Transverse colon (tissue), 4 donors: Measurements from ENCODE around the gene EMILIN1. TPM values are rescaled to one million over a fixed set of nuclear protein-coding genes. Genes with fewer than 3 reads are reported as not detected.

Source experiments
- DNase-seq: peaks from one replicate; pipeline ENCODE4 v3.0.0-alpha.2; 2019
- H3K27ac ChIP-seq, 4 donors: fragments of 200-600 bp; sonication (generic); 2 replicates each; pipeline ENCODE4 v1.5.1; 2016 to 2018; ENCODE audit warnings: inconsistent platforms in 4 of 4
- H3K27me3 ChIP-seq: fragments of 200-600 bp; sonication (generic); 2 replicates; pipeline ENCODE4 v1.5.1; 2017; ENCODE audit warnings: inconsistent platforms
- H3K36me3 ChIP-seq, 4 donors: fragments of 200-600 bp; sonication (generic); 2 replicates each; pipeline ENCODE4 v1.5.1; 2017 to 2019; ENCODE audit warnings: inconsistent platforms in 4 of 4
- H3K4me1 ChIP-seq, 4 donors: fragments of 200-600 bp; sonication (generic); 2 replicates each; pipeline ENCODE4 v1.5.1; 2017 to 2020; ENCODE audit warnings: inconsistent platforms in 4 of 4
- H3K4me3 ChIP-seq, 4 donors: fragments of 200-600 bp; sonication (generic); 1 replicate in 1 of 4; 2 replicates in 3 of 4; pipeline versions ENCODE4 v1.5.1 to v1.6.1; 2017 to 2019; ENCODE audit warnings: inconsistent platforms in 4 of 4
- H3K9me3 ChIP-seq, 2 donors: fragments of 200-600 bp; sonication (generic); 2 replicates each; pipeline ENCODE4 v1.5.1; 2017 to 2019; ENCODE audit warnings: inconsistent platforms in 2 of 2
- CTCF ChIP-seq, 5 experiments: fragments of 200-600 bp in 3 of 5; fragments of 450-650 bp in 2 of 5; sonication (generic) in 3 of 5; IDR thresholded peaks; 1 replicate in 2 of 5; 2 replicates in 3 of 5; pipeline ENCODE4 v1.5.1; 2016 to 2017; ENCODE audit warnings: antibody characterized with exemption in 5 of 5, inconsistent platforms in 3 of 5, mild to moderate bottlenecking in 2 of 5, moderate library complexity in 1 of 5
- EP300 ChIP-seq: sonication (generic); formaldehyde crosslinking; IDR thresholded peaks from one replicate; pipeline ENCODE4 v1.6.1; 2017; ENCODE audit warnings: antibody characterized with exemption, low read depth
- POLR2A ChIP-seq: fragments of 450-650 bp; IDR thresholded peaks from one replicate; pipeline ENCODE4 v1.6.1; 2016; ENCODE audit warnings: antibody characterized with exemption, mild to moderate bottlenecking, moderate library complexity
- POLR2AphosphoS5 ChIP-seq, 3 donors: sonication (generic); formaldehyde crosslinking; IDR thresholded peaks; one replicate each; pipeline ENCODE4 v1.6.1; 2016; ENCODE audit warnings: antibody characterized with exemption in 3 of 3
- WGBS, 2 donors: methylation state at CpG; one replicate each; pipeline ENCODE4 v1.1.5; 2018; ENCODE audit warnings: low coverage in 1 of 2; 5-methylcytosine and 5-hydroxymethylcytosine counted together
- in situ Hi-C, 4 donors: fragments of 200-750 bp; cut with MboI; loops; one replicate each; pipeline versions ENCODE4 v1.15.0 to v1.15.1; 2017; ENCODE audit warnings: low sequenced_read_pairs in 3 of 4, low pct_ligation_motif_present in 1 of 4, low pct_unique_long_range_greater_than_20kb in 1 of 4
- intact Hi-C: fragments of 100-400 bp; cut with DNase I; formaldehyde crosslinking; loops from one replicate; pipeline ENCODE4 v1.15.1; 2023; ENCODE audit warnings: low total_unique reads
- total RNA-seq, 4 donors: library from RNA; depleted of rRNA; stranded (reverse); fragments of >200 nt; gene quantifications; one replicate each; pipeline ENCODE4 v1.1.0, GENCODE V29; 2016

Gene EMILIN1
- total RNA-seq, 4 donors from 2014 or later = 41.0 to 152 (median 65.6) TPM

GRCh38 chr2:27039871-27040270 lies 38.5 kb upstream of the EMILIN1 start:
- Histone ChIP-seq H3K27me3 (no peaks in the 10 kb centered on the region), H3K9me3 (no peaks in the 10 kb centered on the region), H3K4me3 (no peak overlapping the region), H3K27ac (no peak overlapping the region), H3K36me3 (peaks cover 0 to 56% (median 28%) of the 10 kb centered on the region in 4 donors), H3K4me1 (peaks cover 4 to 27% (median 11%) of the 10 kb centered on the region in 4 donors)
- in situ Hi-C loops (no loop called here), intact Hi-C loops (no loop called here)
- TF ChIP-seq POLR2A (no peak), POLR2AphosphoS5 (IDR thresholded peaks at IDR 0.05) (no peak), EP300 (no peak), CTCF (IDR thresholded peaks at IDR 0.05) (no peak)
- WGBS, 2 donors = 94% methylated on average over 6 of the region's 7 CpGs; no CpG with 5 or more reads in 1 of the 2 donors
- DNase-seq = no peak

- peaks cover 0 to 55% (median 28%) of the 10 kb centered on the region in 4 donors for H3K36me3 ChIP-seq
- intact Hi-C loops (no loop called here), in situ Hi-C loops (no loop called here)
- no peaks in the 10 kb centered on the region for H3K27me3 ChIP-seq
- H3K9me3 ChIP-seq = no peaks in the 10 kb centered on the region
- no peak for TF ChIP-seq POLR2AphosphoS5 (IDR thresholded peaks at IDR 0.05)
- no peak for DNase-seq
- H3K4me3 ChIP-seq = no peak overlapping the region
- 86% methylated on average over 8 of the region's 8 CpGs; no CpG with 5 or more reads in 1 of the 2 donors for WGBS, 2 donors
- H3K4me1 ChIP-seq = peaks cover 4 to 26% (median 9%) of the 10 kb centered on the region in 4 donors
- no peak overlapping the region for H3K27ac ChIP-seq
These were observed 38.1 kb upstream of the EMILIN1 start for GRCh38 chr2:27040282-27040681.

GRCh38 chr2:27041752-27042151 lies 36.7 kb upstream of the EMILIN1 start:
- Histone ChIP-seq H3K27ac (peak overlapping the region in 3 of 4 donors; percentile 13 to 67 (median 58)), H3K9me3 (no peaks in the 10 kb centered on the region), H3K36me3 (peaks cover 0 to 44% (median 22%) of the 10 kb centered on the region in 4 donors), H3K4me3 (no peak overlapping the region), H3K27me3 (no peaks in the 10 kb centered on the region), H3K4me1 (peaks cover 4 to 26% (median 9%) of the 10 kb centered on the region in 4 donors)
- no peak for DNase-seq
- intact Hi-C loops (no loop called here), in situ Hi-C loops (no loop called here)
- TF ChIP-seq CTCF (IDR thresholded peaks at IDR 0.05) (no peak), POLR2A (no peak), EP300 (no peak), POLR2AphosphoS5 (IDR thresholded peaks at IDR 0.05) (no peak)
- 58 to 64% methylated on average over 2 to 5 of the region's 5 CpGs for WGBS, 2 donors

GRCh38 chr2:27042159-27042661 lies 36.2 kb upstream of the EMILIN1 start:
- DNase-seq = no peak
- no peak for TF ChIP-seq POLR2A
- TF ChIP-seq EP300 = no peak
- peak in 1 of 3 donors; percentile 7 for TF ChIP-seq POLR2AphosphoS5 (IDR thresholded peaks at IDR 0.05)
- Histone ChIP-seq H3K27ac (peak overlapping the region; percentile 13 to 67 (median 36)), H3K27me3 (no peaks in the 10 kb centered on the region), H3K9me3 (no peaks in the 10 kb centered on the region), H3K4me1 (peaks cover 4 to 26% (median 9%) of the 10 kb centered on the region in 4 donors), H3K36me3 (peaks cover 0 to 43% (median 20%) of the 10 kb centered on the region in 4 donors), H3K4me3 (no peak overlapping the region)
- in situ Hi-C loops = no loop called here
- 73 to 75% methylated on average over 4 to 10 of the region's 10 CpGs for WGBS, 2 donors
- intact Hi-C loops = no loop called here

GRCh38 chr2:27042985-27043634 lies 35.3 kb upstream of the EMILIN1 start:
- peak; percentile 42 for DNase-seq

More at GRCh38 chr2:27042985-27043634, 35.3 kb upstream of the EMILIN1 start:
- in situ Hi-C loops (no loop called here), intact Hi-C loops (no loop called here)
- TF ChIP-seq POLR2A (no peak), POLR2AphosphoS5 (IDR thresholded peaks at IDR 0.05) (peak in 2 of 3 donors; percentile 9 to 24)
- peak overlapping the region; percentile 13 to 67 (median 44) for H3K27ac ChIP-seq
- peaks cover 4 to 26% (median 9%) of the 10 kb centered on the region in 4 donors for H3K4me1 ChIP-seq
- H3K27me3 ChIP-seq = no peaks in the 10 kb centered on the region
- WGBS, 2 donors = 50 to 59% methylated on average over 1 to 7 of the region's 7 CpGs
- H3K9me3 ChIP-seq = no peaks in the 10 kb centered on the region
- H3K4me3 ChIP-seq = no peak overlapping the region
- H3K36me3 ChIP-seq = peaks cover 0 to 34% (median 15%) of the 10 kb centered on the region in 4 donors
